SKM-1 treated with dmso at 0.1 percent for 144 hours (cell line): ENCODE measurements around the gene ZNF225.
"Not testable (repeated sequence)": the region's sequence is repeated elsewhere in the genome, so short reads cannot be mapped to it uniquely, and the experiment has no call there.

Experiments used
- DNase-seq: peaks from one replicate; lab custom pipeline; 2025; ENCODE audit not compliant: unreplicated experiment; lab: John Stamatoyannopoulos, UW

ZNF225 gene

GRCh38 chr19:44156475-44156874, 43.3 kb downstream of the ZNF225 start:
- DNase-seq = no peak

DNA sequence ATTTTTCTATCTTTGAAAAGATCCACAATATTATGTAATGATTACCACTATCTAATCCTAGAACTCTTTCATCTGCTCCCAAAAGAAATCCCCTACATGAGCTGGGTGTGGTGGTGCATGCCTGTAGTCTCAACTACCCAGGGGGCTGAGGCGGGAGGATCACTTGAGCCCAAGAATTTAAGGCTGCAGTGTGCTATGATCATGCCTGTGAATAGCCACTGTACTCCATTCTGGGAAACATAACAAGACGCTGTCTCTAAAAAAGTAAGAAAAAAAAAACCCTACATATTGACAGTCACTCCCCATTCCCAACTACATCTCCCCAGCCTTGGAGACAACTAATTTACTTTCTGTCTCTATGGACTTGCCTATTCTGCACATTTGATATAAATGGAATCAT, 50.6 kb downstream of the ZNF225 start:
- DNase-seq = no peak

GRCh38 chr19:44164327-44164672, 51.1 kb downstream of the ZNF225 start:
- DNase-seq = no peak

DNA sequence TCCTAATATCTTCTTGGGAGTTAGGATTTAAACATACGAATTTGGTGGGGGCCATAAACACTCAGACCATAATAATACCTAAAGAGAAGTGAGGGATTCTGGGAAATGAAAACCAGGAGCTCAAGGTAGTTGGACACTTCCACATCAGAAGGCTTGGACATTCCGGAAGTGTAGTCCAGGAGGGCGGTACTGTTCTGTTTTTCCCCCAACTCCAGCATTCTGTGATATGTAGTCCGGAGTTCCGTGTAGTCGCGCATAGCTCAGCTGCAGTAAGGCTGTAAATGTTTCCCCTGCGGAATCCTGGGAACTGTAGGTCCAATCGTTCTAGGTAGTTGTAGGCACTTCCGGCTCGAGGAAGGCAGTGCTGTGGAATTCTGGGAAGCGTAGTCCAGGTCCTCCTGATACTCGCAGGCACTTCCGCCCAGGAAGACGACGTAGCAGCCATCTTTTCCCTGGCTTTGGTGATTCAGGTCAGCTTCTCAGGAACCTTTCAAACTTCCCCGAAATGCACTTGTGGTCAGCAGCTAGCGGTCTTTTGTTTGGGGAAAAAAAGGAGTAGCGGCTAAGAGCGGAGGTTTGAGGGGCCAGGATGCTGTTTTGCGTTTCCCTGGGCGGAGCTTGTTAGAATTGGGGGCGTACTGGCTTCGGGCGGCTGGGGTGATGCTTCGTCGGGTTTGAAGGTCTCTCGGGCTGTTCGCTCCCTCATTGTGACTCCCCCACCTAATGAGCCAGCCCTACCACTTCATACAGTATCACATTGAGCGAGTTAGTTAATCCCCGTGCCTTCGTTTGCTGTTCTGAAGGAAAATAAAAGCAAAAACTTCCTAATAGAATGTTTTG, 51.7 kb downstream of the ZNF225 start, which contains the start of gene ZNF226:
ZNF226 (plus strand) TSS at position 428 of the 840 bp plus-strand sequence. CDS start 4,981 bp downstream, outside the sequence.
- peak; percentile 84 for DNase-seq

DNA sequence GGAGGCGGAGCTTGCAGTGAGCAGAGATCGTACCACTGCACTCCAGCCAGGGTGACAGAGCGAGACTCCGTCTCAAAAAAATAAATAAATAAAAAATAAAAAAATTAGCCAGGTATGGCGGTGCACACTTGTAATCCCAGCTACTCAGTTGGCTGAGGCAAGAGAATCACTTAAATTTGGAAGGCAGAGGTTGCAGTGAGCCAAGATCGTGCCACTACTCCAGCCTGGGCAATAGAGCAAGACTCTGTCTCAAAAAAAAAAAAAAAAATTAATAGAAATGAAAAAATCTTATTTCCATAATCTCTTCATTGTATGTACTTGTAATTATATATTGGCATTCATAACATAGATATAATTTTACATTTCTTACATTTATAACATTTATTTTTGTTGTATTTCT, 57.5 kb downstream of the ZNF225 start:
- DNase-seq = not testable (repeated sequence)

DNA sequence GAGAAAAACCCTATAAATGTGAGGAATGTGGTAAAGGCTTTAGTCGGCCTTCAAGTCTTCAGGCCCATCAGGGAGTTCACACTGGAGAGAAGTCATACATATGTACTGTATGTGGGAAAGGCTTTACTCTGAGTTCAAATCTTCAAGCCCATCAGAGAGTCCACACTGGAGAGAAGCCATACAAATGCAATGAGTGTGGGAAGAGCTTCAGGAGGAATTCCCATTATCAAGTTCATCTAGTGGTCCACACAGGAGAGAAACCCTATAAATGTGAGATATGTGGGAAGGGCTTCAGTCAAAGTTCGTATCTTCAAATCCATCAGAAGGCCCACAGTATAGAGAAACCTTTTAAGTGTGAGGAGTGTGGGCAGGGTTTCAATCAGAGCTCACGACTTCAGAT, 63.4 kb downstream of the ZNF225 start:
- DNase-seq = no peak

- DNase-seq = no peak
Observed at GRCh38 chr19:44180968-44181367, 67.8 kb downstream of the ZNF225 start.

GRCh38 chr19:44182145-44182544, 68.9 kb downstream of the ZNF225 start:
- DNase-seq = no peak
